Heart left ventricle (tissue), 13 donors: ENCODE measurements around the gene ZNF594.
"Not testable (repeated sequence)": the region's sequence is repeated elsewhere in the genome, so short reads cannot be mapped to it uniquely, and the experiment has no call there.

Experiments
- CTCF ChIP-seq, 12 donors: fragments of 200-600 bp; sonication (generic) in 4 of 12; IDR thresholded peaks; one replicate each; pipeline versions ENCODE4 v1.5.0 to v1.8.0; 2018 to 2022; ENCODE audit warnings: antibody characterized with exemption in 12 of 12, mild to moderate bottlenecking in 5 of 12
- POLR2A ChIP-seq, 2 donors: fragments of 450-650 bp; IDR thresholded peaks; one replicate each; pipeline ENCODE4 v1.6.1; 2017; ENCODE audit warnings: antibody characterized with exemption in 2 of 2, mild to moderate bottlenecking in 2 of 2, moderate library complexity in 2 of 2
- donor health status: ischemic (EF 13 %, LVEDD 7.1; RV severe dilation, severe dysfunction).
- donor health status: DM: no; HTN: yes; CAD: no.
- donor health status: DM: no; HTN: no; CAD: no.
- donor health status: ischemic (EF 25% LVEDD 6.9; RV normal size, moderate dysfunction).
- donor health status: ischemic (EF 25% LVEDD 5.7; RV mildly dilated, moderate dysfunction).
- donor health status: ischemic (EF 35%, LVEDD 5.7; RV mildly dilated, moderate dysfunction).
- donor health status: nonischemic (EF 11% LVEDD 7.7; RV severe dilation, severe dysfunction).
- donor health status: DM: yes; HTN: yes; CAD: no.
- donor health status: PGD.
- donor health status: ischemic (EF 29% LVEDD 5.4; RV normal size, mild dysfunction).
- donor health status: nonischemic (EF 23%, LVEDD 6.1; RV moderate dilation, normal function).

GRCh38 chr17:5136580-5137412 lies 54.9 kb downstream of the ZNF594 start:
- not testable (repeated sequence) for TF ChIP-seq CTCF, POLR2A (IDR thresholded peaks at IDR 0.05)
